ENCODE data around the gene EIF4G3.

Gene EIF4G3

GRCh38 chr1:20846461-20847374, 330.0 kb downstream of the EIF4G3 start:
- no peak for TF ChIP-seq CTCF (IDR thresholded peaks at IDR 0.05)

DNA sequence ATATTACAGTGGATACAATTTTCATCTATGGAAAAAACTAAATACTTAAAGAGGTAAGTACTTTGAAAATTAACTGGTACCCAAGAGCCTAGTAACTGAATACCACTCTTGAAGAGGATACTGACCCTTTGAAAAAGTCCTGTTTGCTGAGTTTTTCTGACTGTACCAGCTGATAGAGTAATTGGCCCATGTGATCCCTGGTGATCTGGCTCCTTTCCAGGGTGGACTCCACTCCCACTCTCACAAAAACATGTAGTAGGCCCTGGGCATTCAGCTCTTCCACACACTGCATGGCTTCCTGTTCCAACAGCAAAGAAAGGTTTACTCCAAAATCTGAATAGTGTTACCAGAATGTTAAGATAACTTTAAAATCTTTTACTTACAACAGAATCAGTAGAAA, 336.0 kb downstream of the EIF4G3 start:
- TF ChIP-seq CTCF (IDR thresholded peaks at IDR 0.05): no peak

DNA sequence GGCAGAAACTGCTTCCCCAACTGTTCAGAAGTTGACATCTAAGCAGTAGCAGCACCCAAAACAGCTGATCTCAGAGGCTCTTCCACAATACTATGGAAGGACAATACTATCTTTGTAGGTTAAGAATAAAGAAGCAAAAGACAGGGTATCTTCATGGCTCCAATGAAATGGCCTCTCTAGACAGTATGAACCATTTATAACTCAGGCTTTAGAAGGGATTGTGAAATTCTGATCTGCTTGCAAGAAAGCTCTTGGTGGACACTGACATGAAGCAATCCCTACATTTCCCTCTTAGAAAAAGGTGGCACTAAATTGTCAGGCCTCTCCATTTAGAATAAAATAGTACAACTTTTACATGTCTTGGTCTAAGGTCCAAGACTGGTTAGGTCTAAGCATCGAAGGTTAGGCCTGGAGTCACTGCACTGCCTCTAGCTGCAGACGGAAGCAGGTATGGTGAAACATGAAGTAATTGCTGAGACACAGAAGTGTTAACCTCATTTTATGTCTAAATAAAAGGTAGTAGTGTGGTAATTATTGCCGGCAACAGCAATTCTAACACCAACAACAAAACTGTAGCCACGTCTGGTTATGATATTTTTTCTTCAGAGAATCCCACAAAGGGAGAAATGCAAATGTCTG, 339.0 kb downstream of the EIF4G3 start:
- TF ChIP-seq CTCF (IDR thresholded peaks at IDR 0.05): no peak

- no peak for TF ChIP-seq CTCF (IDR thresholded peaks at IDR 0.05)
Measured at GRCh38 chr1:20836230-20836629, 340.5 kb downstream of the EIF4G3 start.

- no peak for TF ChIP-seq CTCF (IDR thresholded peaks at IDR 0.05)
Measured at GRCh38 chr1:20834780-20835179, 341.9 kb downstream of the EIF4G3 start.

DNA sequence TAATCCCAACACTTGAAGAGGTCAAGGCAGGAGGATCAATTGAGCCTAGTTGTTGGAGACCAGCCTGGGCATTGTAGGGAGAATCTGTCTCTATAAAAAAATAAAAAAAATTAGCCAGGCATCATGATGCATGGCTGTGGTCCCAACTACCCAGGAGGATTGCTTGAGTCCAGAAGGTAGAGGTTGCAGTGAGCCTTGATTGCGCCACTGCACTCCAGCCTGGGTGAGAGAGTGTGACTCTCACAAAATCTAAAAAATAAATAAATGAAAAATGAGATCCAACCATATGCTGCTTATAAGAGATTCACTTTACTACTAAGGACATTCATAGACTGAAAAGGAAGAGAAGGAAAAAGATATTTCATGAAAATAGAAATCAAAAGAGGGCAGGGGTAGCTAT, 342.5 kb downstream of the EIF4G3 start:
- TF ChIP-seq CTCF (IDR thresholded peaks at IDR 0.05): no peak

- no peak for TF ChIP-seq CTCF (IDR thresholded peaks at IDR 0.05)
Measured at GRCh38 chr1:20830378-20830777, 346.3 kb downstream of the EIF4G3 start.
